GM12873 (cell line): Measurements from ENCODE around the gene PLCG2.

ENCODE experiments used
- TF ChIP-seq, protein P1 (sequence below): IDR thresholded peaks from 2 replicates; pipeline ENCODE4 v1.5.1; 2012; ENCODE audit warnings: low read depth, mild to moderate bottlenecking, moderate library complexity, low read length, control low read depth; ENCODE audit not compliant: insufficient read depth; ENCODE audit errors: missing control alignments

Gene PLCG2

DNA sequence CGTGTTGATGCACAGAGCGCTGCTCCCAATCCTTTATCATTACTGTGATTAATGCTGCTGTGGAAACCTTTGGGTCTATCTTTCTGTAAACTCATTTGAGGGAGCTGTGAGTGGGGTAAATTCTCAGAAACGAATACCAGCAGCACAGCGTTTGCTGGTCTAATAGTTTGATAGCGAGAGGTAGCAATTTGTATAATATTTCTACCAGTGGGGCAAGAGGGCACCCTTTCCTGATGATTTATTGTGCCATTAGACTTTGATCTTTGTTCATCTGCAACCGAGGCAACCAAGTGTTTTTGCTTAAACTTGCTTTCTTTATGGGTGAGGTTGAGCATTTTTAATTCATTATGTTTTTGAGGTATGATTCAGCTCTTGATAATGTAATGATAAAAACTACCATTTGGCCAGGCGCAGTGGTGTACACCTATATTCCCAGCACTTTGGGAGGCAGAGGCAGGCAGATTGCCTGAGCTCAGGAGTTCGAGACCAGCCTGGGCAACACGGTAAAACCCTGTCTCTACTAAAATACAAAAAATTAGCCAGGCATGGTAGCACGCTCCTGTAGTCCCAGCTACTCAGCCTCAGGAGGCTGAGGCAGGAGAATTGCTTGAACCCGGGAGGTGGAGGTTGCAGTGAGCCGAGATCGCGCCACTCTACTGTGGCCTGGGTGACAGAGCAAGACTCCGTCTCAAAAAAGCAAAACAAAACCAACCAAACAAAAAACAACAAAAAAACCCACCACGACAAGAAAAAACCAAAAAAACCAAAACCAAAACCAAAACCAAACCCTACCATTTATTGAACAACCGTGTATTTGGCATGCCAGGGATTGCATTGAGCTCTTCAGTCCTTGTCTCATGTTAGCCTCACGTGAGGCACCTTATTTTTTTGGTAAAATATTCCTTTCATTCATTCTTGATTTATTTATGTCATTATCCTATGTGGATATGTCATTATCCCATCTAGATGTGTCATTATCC is 81.5 kb downstream of the PLCG2 start:
- TF ChIP-seq, protein P1, sequence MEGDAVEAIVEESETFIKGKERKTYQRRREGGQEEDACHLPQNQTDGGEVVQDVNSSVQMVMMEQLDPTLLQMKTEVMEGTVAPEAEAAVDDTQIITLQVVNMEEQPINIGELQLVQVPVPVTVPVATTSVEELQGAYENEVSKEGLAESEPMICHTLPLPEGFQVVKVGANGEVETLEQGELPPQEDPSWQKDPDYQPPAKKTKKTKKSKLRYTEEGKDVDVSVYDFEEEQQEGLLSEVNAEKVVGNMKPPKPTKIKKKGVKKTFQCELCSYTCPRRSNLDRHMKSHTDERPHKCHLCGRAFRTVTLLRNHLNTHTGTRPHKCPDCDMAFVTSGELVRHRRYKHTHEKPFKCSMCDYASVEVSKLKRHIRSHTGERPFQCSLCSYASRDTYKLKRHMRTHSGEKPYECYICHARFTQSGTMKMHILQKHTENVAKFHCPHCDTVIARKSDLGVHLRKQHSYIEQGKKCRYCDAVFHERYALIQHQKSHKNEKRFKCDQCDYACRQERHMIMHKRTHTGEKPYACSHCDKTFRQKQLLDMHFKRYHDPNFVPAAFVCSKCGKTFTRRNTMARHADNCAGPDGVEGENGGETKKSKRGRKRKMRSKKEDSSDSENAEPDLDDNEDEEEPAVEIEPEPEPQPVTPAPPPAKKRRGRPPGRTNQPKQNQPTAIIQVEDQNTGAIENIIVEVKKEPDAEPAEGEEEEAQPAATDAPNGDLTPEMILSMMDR = no peak

DNA sequence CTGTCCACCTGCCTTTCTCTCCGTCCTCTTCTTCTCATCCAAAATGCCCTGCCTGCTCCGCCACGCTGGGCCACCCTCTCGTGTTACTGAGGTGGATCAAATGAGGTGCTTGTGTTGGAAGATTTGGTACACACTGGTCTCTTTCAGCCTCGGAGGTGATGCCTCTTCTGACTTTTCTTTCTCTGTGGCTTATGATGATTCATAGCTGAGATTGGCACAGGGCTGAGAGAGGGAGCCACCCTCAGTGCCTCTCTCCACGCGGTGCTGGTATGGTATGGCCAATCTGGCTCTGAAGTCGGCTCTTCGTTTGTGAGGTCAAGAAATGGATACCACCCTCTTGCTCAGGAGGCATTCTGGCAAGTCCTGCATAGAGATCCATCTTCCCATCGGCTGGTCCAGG is 82.4 kb downstream of the PLCG2 start:
- TF ChIP-seq, protein P1 = no peak

- TF ChIP-seq, protein P1 = no peak
Measured at GRCh38 chr16:81861915-81862314, 82.8 kb downstream of the PLCG2 start.

GRCh38 chr16:81863630-81864352 is 84.7 kb downstream of the PLCG2 start:
- TF ChIP-seq, protein P1 = no peak

- TF ChIP-seq, protein P1 = no peak
Measured at GRCh38 chr16:81864646-81865382, 85.7 kb downstream of the PLCG2 start.

DNA sequence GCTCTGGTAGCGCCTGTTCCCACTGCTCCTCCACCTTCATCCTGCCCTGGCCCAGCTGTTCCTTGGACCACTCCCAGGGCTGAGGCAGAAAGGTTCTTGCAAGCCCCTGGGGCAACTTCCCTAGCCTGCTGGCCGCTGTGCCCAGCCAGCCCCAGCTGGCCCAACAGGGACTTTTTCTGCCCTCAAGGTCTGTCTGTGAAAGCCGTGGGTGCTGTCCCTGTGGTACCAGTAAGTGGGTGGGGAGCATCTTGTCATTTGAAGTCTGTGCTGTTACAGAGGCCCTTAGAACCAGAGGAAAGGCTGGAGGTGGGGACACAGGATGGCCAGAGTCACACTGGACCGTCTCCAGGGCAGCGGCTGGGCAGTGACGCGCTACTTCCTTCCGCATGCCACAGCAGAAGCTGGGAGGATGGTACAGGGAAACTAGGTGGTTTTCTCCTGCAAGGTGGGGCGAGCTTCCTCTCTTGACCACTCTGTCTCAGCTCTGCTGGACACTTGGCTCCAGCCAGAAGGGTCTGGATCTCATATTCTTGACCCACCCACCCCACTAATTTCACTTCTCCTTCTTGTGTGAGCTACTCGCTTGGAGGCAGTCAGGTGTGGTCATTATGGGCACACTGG is 87.8 kb downstream of the PLCG2 start:
- TF ChIP-seq, protein P1 = no peak
